ENCODE results near the gene KCND1. TPM values are rescaled to one million over a fixed set of nuclear protein-coding genes. Genes with fewer than 3 reads are reported as not detected.

KCND1 gene
- polyA plus RNA-seq, 1 donor (not counting 4 experiments of a cell fraction or from before 2014, with no cell fraction given) = 0.20 TPM

- Histone ChIP-seq H3K9ac (ENCODE audit: control insufficient read depth, extremely low read depth, insufficient read depth, low read length) (no peak overlapping the region), H3K4me1 (ENCODE audit: control insufficient read depth, extremely low read depth, insufficient read depth, low read length) (peaks cover 8% of the 10 kb centered on the region), H3K36me3 (ENCODE audit: control insufficient read depth in 2 of 2, extremely low read depth in 1 of 2, insufficient read depth in 2 of 2, low read length in 2 of 2) (peaks cover 4 to 7% of the 10 kb centered on the region in 2 experiments), H3K9me1 (ENCODE audit: control insufficient read depth, extremely low read depth, insufficient read depth, low read length) (no peaks in the 10 kb centered on the region), H4K20me1 (ENCODE audit: control insufficient read depth, extremely low read depth, insufficient read depth, low read length) (no peaks in the 10 kb centered on the region), H3K9me3 (ENCODE audit: control insufficient read depth, low read depth, low read length) (peaks cover 2% of the 10 kb centered on the region), H3K79me2 (ENCODE audit: control insufficient read depth, insufficient read depth, low read length) (no peaks in the 10 kb centered on the region), H3K27me3 (ENCODE audit: control insufficient read depth, extremely low read depth, insufficient read depth, low read length) (no peaks in the 10 kb centered on the region), H3K27ac (ENCODE audit: control insufficient read depth, insufficient read depth, low read length) (no peak overlapping the region), H3K4me2 (ENCODE audit: control insufficient read depth, extremely low read depth, insufficient read depth, low read depth, low read length) (no peak overlapping the region), H2AFZ (ENCODE audit: control insufficient read depth, low read length) (no peak overlapping the region), H3K4me3 (ENCODE audit: control insufficient read depth in 2 of 3, extremely low read depth in 1 of 3, insufficient read depth in 2 of 3, low read depth in 1 of 3, low read length in 3 of 3) (no peak overlapping the region)
- DNase-seq (ENCODE audit: low read depth, low spot score) = no peak
- dilution Hi-C loops (cut with MboI; ENCODE audit: extremely low pct_ligation_motif_present, low sequenced_read_pairs) = no loop called here
- FAIRE-seq = no peak
- no peak for TF ChIP-seq EZH2 (IDR thresholded peaks at IDR 0.05; ENCODE audit: low read length)
- TF ChIP-seq CTCF (optimal IDR thresholded peaks at IDR 0.05 in 1 of 3, IDR thresholded peaks at IDR 0.05 in 1 of 3, conservative IDR thresholded peaks at IDR 0.05 in 1 of 3; ENCODE audit: extremely low read depth in 1 of 3, insufficient read depth in 2 of 3, low read length in 3 of 3) = no peak
Observed at GRCh38 chrX:48923771-48924170, 47.9 kb downstream of the KCND1 start.

- H3K9ac ChIP-seq (ENCODE audit: control insufficient read depth, extremely low read depth, insufficient read depth, low read length) = no peak overlapping the region
- TF ChIP-seq EZH2 (IDR thresholded peaks at IDR 0.05; ENCODE audit: low read length) (no peak), CTCF (optimal IDR thresholded peaks at IDR 0.05 in 1 of 3, IDR thresholded peaks at IDR 0.05 in 1 of 3, conservative IDR thresholded peaks at IDR 0.05 in 1 of 3; ENCODE audit: extremely low read depth in 1 of 3, insufficient read depth in 2 of 3, low read length in 3 of 3) (no peak)
- H2AFZ ChIP-seq (ENCODE audit: control insufficient read depth, low read length) = no peak overlapping the region
- H3K79me2 ChIP-seq (ENCODE audit: control insufficient read depth, insufficient read depth, low read length) = peaks cover 14% of the 10 kb centered on the region
- H3K4me3 ChIP-seq (ENCODE audit: control insufficient read depth in 2 of 3, extremely low read depth in 1 of 3, insufficient read depth in 2 of 3, low read depth in 1 of 3, low read length in 3 of 3) = no peak overlapping the region
- H3K9me3 ChIP-seq (ENCODE audit: control insufficient read depth, low read depth, low read length) = peaks cover 2% of the 10 kb centered on the region
- peaks cover 4 to 7% of the 10 kb centered on the region in 2 experiments for H3K36me3 ChIP-seq (ENCODE audit: control insufficient read depth in 2 of 2, extremely low read depth in 1 of 2, insufficient read depth in 2 of 2, low read length in 2 of 2)
- no peak for FAIRE-seq
- no peaks in the 10 kb centered on the region for H3K9me1 ChIP-seq (ENCODE audit: control insufficient read depth, extremely low read depth, insufficient read depth, low read length)
- no peak for DNase-seq (ENCODE audit: low read depth, low spot score)
- H3K27ac ChIP-seq (ENCODE audit: control insufficient read depth, insufficient read depth, low read length) = no peak overlapping the region
- no peaks in the 10 kb centered on the region for H3K27me3 ChIP-seq (ENCODE audit: control insufficient read depth, extremely low read depth, insufficient read depth, low read length)
- no peak overlapping the region for H3K4me2 ChIP-seq (ENCODE audit: control insufficient read depth, extremely low read depth, insufficient read depth, low read depth, low read length)
- dilution Hi-C loops (cut with MboI; ENCODE audit: extremely low pct_ligation_motif_present, low sequenced_read_pairs) = no loop called here
- H4K20me1 ChIP-seq (ENCODE audit: control insufficient read depth, extremely low read depth, insufficient read depth, low read length) = no peaks in the 10 kb centered on the region
- peaks cover 14% of the 10 kb centered on the region for H3K4me1 ChIP-seq (ENCODE audit: control insufficient read depth, extremely low read depth, insufficient read depth, low read length)
Observed at GRCh38 chrX:48920718-48921104, 50.9 kb downstream of the KCND1 start.

All from keratinocyte (primary cell).